GM20000 (cell line): ENCODE data around the gene DSCAM.

Source experiments
- DNase-seq: peaks from one replicate; pipeline ENCODE4 v3.0.0; 2012; ENCODE audit warnings: low spot score
- TF ChIP-seq, protein P1 (sequence below): IDR thresholded peaks from 2 replicates; pipeline ENCODE4 v1.5.1; 2012; ENCODE audit warnings: mild to moderate bottlenecking, control low read depth; ENCODE audit errors: extremely low read depth, missing control alignments

The DSCAM gene

DNA sequence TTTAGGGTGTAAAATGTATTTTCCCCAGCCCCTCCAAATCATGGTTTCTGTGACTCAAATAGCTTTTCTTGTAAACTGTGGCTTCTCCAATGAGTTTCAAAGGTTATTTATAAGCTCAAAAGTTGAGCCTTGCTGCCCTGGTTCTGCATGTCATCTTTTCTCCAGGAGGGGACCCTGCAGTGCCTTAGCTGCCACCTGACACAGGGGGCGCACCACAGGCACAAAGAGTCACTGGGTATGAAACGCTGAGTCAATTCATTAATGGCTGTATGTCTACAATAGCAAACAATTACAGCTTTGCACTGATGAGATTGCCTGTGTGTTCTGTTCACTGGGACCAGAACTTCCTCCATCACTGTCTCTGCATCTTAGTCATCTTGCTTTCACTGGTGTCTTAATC, 878.9 kb downstream of the DSCAM start:
- TF ChIP-seq, protein P1, sequence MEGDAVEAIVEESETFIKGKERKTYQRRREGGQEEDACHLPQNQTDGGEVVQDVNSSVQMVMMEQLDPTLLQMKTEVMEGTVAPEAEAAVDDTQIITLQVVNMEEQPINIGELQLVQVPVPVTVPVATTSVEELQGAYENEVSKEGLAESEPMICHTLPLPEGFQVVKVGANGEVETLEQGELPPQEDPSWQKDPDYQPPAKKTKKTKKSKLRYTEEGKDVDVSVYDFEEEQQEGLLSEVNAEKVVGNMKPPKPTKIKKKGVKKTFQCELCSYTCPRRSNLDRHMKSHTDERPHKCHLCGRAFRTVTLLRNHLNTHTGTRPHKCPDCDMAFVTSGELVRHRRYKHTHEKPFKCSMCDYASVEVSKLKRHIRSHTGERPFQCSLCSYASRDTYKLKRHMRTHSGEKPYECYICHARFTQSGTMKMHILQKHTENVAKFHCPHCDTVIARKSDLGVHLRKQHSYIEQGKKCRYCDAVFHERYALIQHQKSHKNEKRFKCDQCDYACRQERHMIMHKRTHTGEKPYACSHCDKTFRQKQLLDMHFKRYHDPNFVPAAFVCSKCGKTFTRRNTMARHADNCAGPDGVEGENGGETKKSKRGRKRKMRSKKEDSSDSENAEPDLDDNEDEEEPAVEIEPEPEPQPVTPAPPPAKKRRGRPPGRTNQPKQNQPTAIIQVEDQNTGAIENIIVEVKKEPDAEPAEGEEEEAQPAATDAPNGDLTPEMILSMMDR, result no peak

DNA sequence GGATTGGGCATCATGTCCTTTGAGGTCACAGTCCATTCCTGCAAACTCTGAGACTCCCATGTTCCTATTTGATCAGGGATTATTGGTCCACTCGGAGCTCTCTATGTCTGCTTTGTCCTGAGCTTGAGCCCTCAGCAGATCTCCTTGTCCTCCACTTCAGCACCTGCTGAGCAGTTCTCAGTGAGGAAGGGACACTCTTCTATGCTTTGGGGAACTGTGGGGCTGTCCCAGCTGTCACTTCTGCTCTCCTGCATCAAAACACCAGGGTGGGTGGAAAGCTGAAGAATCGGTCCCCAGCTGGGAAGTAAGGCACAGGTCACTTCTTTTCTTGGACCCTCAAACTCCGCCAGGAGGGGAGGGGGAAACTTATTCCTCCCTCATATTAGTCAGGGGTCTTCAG, 880.2 kb downstream of the DSCAM start:
- no peak for DNase-seq
- TF ChIP-seq, protein P1, result no peak

More for the DNA sequence above, 878.9 kb downstream of the DSCAM start:
- DNase-seq, result no peak

DNA sequence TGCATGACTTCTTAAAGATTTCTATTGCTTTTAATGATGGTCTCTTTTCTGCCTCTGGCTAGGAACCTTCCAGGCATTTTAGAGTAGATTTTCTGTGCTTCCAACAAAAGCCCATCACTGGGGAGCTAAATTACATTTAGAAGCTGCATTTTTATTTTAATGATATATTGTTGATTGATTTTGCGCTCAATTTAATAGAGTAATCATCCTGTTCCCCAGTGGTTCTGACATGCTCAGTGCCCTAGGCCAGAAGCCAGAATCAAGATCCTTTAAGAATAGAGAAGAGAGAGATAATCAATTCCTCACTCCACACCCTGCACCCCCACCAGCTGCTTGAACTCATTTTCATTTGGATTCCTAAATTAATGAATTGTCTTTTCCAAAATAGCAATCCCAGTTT, 881.9 kb downstream of the DSCAM start:
- TF ChIP-seq, protein P1, result no peak
- no peak for DNase-seq

DNA sequence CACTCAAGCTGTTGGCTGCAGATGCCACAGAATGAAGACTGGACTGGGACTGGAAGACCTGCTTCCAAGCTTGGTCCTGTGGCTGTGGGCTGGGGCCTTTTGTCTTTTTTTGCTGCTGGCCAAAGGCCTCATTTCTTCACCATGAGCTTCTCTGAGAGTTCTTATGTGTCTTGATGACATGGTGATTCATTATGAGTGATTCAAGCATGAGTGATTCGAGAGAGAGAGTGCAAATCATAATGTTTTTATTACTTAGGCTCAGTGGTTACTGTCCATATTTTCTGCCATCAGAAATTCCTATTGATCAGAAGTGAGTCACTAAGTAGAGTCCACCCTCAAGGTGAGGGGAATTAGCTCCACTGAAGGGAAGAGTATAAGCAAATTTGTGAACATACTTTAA, 885.7 kb downstream of the DSCAM start:
- no peak for DNase-seq
- TF ChIP-seq, protein P1, result no peak
